ENCODE results near the gene NYNRIN. TPM values are rescaled to one million over a fixed set of nuclear protein-coding genes. Genes with fewer than 3 reads are reported as not detected.

Gene NYNRIN
- total and polyA plus RNA-seq, 2 of the 4 experiments (the other 2 are of a cell fraction): 2.2 to 5.4 TPM

DNA sequence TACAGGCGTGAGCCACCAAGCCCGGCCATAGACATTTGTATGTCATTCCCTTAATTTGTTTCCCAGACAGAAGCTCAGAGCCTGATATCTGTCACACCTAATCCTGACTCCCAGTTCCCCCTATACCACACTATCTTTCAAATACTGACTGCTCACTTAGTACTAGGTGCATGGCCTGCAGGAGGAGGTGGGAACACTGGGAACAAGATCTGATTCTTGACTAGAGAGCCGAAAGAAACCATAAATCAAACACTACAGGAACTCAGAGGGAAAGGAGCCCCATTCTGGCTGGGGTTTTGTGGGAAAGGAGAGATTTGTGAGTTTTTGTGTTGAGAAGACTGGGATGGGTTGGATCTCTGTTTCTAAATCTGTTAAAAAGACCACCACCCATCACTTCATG is 35.9 kb downstream of the NYNRIN start:
- Histone ChIP-seq H3K9me1 (ENCODE audit: insufficient read depth, low read length) (no peaks in the 10 kb centered on the region), H3K4me1 (ENCODE audit: control insufficient read depth, insufficient read depth, low read length) (peaks cover 12% of the 10 kb centered on the region; the same call in 1 of the 2 replicates), H3K27ac (ENCODE audit: insufficient read depth, low read length) (no peak overlapping the region), H3K4me3 (ENCODE audit: insufficient read depth, low read depth, low read length) (no peak overlapping the region), H3K18ac (ENCODE audit: low read depth, low read length) (no peak overlapping the region), H2AK9ac (replicated peaks; ENCODE audit: low read depth, low read length, poor library complexity) (no peak overlapping the region), H3K36me3 (ENCODE audit: control insufficient read depth, insufficient read depth, low read length) (peaks cover 51% of the 10 kb centered on the region), H2BK20ac (ENCODE audit: low read depth, low read length) (no peak overlapping the region), H2AK5ac (ENCODE audit: low read depth, low read length) (no peak overlapping the region), H3K23ac (ENCODE audit: low read depth, low read length) (no peak overlapping the region), H4K8ac (ENCODE audit: low read depth in 2 of 2, low read length in 2 of 2) (no peak overlapping the region), H4K91ac (ENCODE audit: insufficient read depth, low read depth, low read length) (no peak overlapping the region), H2AFZ (replicated peaks; ENCODE audit: low read length, poor library complexity) (no peak overlapping the region), H3K14ac (replicated peaks; ENCODE audit: low read depth, low read length) (no peak overlapping the region), H3K4ac (ENCODE audit: low read depth, low read length) (no peak overlapping the region), H3K27me3 (ENCODE audit: control insufficient read depth, insufficient read depth, low read length) (no peaks in the 10 kb centered on the region), H3K79me1 (ENCODE audit: low read depth in 1 of 2, low read length in 2 of 2) (peaks cover 26 to 47% of the 10 kb centered on the region in 2 experiments), H4K20me1 (ENCODE audit: insufficient read depth, low read length) (peaks cover 30% of the 10 kb centered on the region), H4K5ac (ENCODE audit: low read depth, low read length) (no peak overlapping the region), H2BK15ac (ENCODE audit: low read depth, low read length) (no peak overlapping the region), H3K56ac (ENCODE audit: extremely low read depth, insufficient read depth, low read length) (no peak overlapping the region), H3K9ac (ENCODE audit: low read depth, low read length) (no peak overlapping the region), H3K4me2 (ENCODE audit: low read depth, low read length) (no peak overlapping the region), H2BK5ac (ENCODE audit: low read depth, low read length, poor library complexity, severe bottlenecking) (no peak overlapping the region), H3K9me3 (ENCODE audit: control insufficient read depth, insufficient read depth, low read length) (no peaks in the 10 kb centered on the region), H2BK120ac (ENCODE audit: low read depth, low read length) (no peak overlapping the region)
- in situ Hi-C loops (cut with MboI; ENCODE audit: low sequenced_read_pairs) (loop anchor here (5.0 to 25.0 kb wide), 5 partner anchors 70 to 1122 kb away; partner anchors contain the start of genes BCL2L2, FITM1, GMPR2 and NEDD8), dilution Hi-C loops (cut with HindIII; ENCODE audit: low sequenced_read_pairs, unreplicated experiment) (no loop called here), intact Hi-C loops (cut with micrococcal nuclease) (loop anchor here (10.0 kb wide), 1 partner anchor 220 kb away; the partner anchor contains the start of genes CHMP4A and MDP1)
- no peak for TF ChIP-seq NFE2L2 (IDR thresholded peaks at IDR 0.05; ENCODE audit: low read depth, low read length)
- no peak for TF ChIP-seq RFX5 (IDR thresholded peaks at IDR 0.05; ENCODE audit: low read depth, low read length)
- no peak for TF ChIP-seq RAD21 (IDR thresholded peaks at IDR 0.05; ENCODE audit: low read length)
- TF ChIP-seq FOS (IDR thresholded peaks at IDR 0.05; ENCODE audit: low read depth, low read length): no peak
- no peak for TF ChIP-seq USF2 (IDR thresholded peaks at IDR 0.05; ENCODE audit: low read depth, low read length)
- no peak for TF ChIP-seq MAFK (IDR thresholded peaks at IDR 0.05; ENCODE audit: low read depth, low read length)
- no peak for TF ChIP-seq RCOR1 (IDR thresholded peaks at IDR 0.05; ENCODE audit: insufficient replicate concordance, low read length)
- TF ChIP-seq SMC3 (IDR thresholded peaks at IDR 0.05; ENCODE audit: low read depth, low read length): no peak
- no peak for TF ChIP-seq MAZ (IDR thresholded peaks at IDR 0.05; ENCODE audit: borderline replicate concordance, low read depth, low read length)
- TF ChIP-seq CEBPB (IDR thresholded peaks at IDR 0.05; ENCODE audit: low read depth, low read length): no peak
- ATAC-seq (ENCODE audit: low read depth): no peak
- CTCF ChIA-PET: interaction anchor here (1.0 to 1.2 kb wide), 2 partner anchors 69 to 101 kb away, joined by 3 to 6 read pairs; no protein-coding TSS in a partner anchor
- BruUV-seq (replicated peaks): no TSS peak
- no CpG with 5 or more reads among the region's 3 CpGs for WGBS, 2 experiments (ENCODE audit: extremely low coverage in 2 of 2, insufficient read length in 1 of 2)
- DNase-seq: no peak
- POLR2A ChIA-PET (ENCODE audit: unreplicated experiment): interaction anchor here (0.6 kb wide), 1 partner anchor 98 kb away, joined by 3 read pairs; no protein-coding TSS in a partner anchor

All from IMR-90 (cell line).